Peyer's patch (tissue), 4 donors: ENCODE measurements around the gene ACER3.

Source experiments
- POLR2A ChIP-seq, 2 donors: fragments of 450-650 bp; IDR thresholded peaks; one replicate each; pipeline ENCODE4 v1.5.1; 2017; ENCODE audit warnings: antibody characterized with exemption in 2 of 2, mild to moderate bottlenecking in 2 of 2, moderate library complexity in 2 of 2
- TF ChIP-seq, protein P1 (sequence below), 6 experiments: fragments of 450-650 bp in 4 of 6; fragments of 200-600 bp in 2 of 6; sonication (generic) in 1 of 6; IDR thresholded peaks; one replicate each; pipeline ENCODE4 v1.5.1; 2017 to 2019; ENCODE audit warnings: antibody characterized with exemption in 6 of 6, mild to moderate bottlenecking in 3 of 6, moderate library complexity in 1 of 6

DNA sequence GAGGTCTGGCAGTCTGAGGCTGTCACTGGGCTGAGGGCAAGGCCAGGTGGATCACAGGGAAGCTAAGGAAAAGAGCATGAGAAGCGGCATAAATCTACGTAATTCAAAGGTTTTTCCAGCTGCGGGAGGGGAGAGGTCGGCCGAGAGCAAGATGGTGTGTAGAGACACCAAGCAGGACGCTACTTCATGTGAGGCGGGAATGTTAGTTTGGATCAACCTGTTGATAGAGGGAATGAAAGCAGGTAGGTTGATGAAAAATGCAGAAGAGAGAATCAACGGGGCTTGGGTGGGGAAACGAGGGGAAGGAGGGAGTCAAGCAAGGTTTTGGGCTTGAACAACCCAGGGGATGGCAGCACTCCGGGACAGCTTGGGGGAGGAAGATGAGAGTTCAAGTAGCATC lies 176.3 kb downstream of the ACER3 start:
- TF ChIP-seq, protein P1, sequence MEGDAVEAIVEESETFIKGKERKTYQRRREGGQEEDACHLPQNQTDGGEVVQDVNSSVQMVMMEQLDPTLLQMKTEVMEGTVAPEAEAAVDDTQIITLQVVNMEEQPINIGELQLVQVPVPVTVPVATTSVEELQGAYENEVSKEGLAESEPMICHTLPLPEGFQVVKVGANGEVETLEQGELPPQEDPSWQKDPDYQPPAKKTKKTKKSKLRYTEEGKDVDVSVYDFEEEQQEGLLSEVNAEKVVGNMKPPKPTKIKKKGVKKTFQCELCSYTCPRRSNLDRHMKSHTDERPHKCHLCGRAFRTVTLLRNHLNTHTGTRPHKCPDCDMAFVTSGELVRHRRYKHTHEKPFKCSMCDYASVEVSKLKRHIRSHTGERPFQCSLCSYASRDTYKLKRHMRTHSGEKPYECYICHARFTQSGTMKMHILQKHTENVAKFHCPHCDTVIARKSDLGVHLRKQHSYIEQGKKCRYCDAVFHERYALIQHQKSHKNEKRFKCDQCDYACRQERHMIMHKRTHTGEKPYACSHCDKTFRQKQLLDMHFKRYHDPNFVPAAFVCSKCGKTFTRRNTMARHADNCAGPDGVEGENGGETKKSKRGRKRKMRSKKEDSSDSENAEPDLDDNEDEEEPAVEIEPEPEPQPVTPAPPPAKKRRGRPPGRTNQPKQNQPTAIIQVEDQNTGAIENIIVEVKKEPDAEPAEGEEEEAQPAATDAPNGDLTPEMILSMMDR (IDR thresholded peaks at IDR 0.05), result no peak
- no peak for TF ChIP-seq POLR2A (IDR thresholded peaks at IDR 0.05)
